HG03457 (cell line): ENCODE data around the gene CDPF1.
"Not testable (repeated sequence)": the region's sequence is repeated elsewhere in the genome, so short reads cannot be mapped to it uniquely, and the experiment has no call there.

Experiments used
- ATAC-seq: cut with Tn5 transposase; IDR thresholded peaks from one replicate; pipeline ENCODE4 v1.9.1; 2021; ENCODE audit warnings: moderate number of reproducible peaks; ENCODE audit not compliant: unreplicated experiment

CDPF1 gene

GRCh38 chr22:46281866-46282678, 32.0 kb upstream of the CDPF1 start:
- no peak for ATAC-seq

GRCh38 chr22:46280999-46281623, 31.0 kb upstream of the CDPF1 start:
- ATAC-seq: no peak

- ATAC-seq: no peak
Observed at GRCh38 chr22:46280063-46280817, 30.1 kb upstream of the CDPF1 start.

- ATAC-seq: no peak
Observed at GRCh38 chr22:46278656-46279645, 28.9 kb upstream of the CDPF1 start.

- no peak for ATAC-seq
Observed at GRCh38 chr22:46276563-46276962, 26.5 kb upstream of the CDPF1 start.

GRCh38 chr22:46275455-46276122, 25.5 kb upstream of the CDPF1 start:
- ATAC-seq: no peak

GRCh38 chr22:46274381-46274780, 24.3 kb upstream of the CDPF1 start:
- ATAC-seq: no peak

GRCh38 chr22:46273432-46274148, 23.5 kb upstream of the CDPF1 start:
- ATAC-seq: no peak

GRCh38 chr22:46272762-46273431, 22.8 kb upstream of the CDPF1 start:
- ATAC-seq: no peak

- ATAC-seq: no peak
Observed at GRCh38 chr22:46272196-46272595, 22.1 kb upstream of the CDPF1 start.

- ATAC-seq: no peak
Observed at GRCh38 chr22:46269564-46269963, 19.5 kb upstream of the CDPF1 start.

GRCh38 chr22:46267431-46268279, 17.6 kb upstream of the CDPF1 start, which contains the start of gene TTC38:
Gene TTC38 (plus strand): TSS chr22:46268008. CDS start chr22:46268040, 32 bp downstream.
- no peak for ATAC-seq

- ATAC-seq: not testable (repeated sequence)
Observed at GRCh38 chr22:46265627-46266026, 15.5 kb upstream of the CDPF1 start.

GRCh38 chr22:46264520-46264919, 14.4 kb upstream of the CDPF1 start:
- not testable (repeated sequence) for ATAC-seq

GRCh38 chr22:46263216-46263590, 13.1 kb upstream of the CDPF1 start, which contains the start of gene PKDREJ:
Gene PKDREJ (minus strand): TSS chr22:46263343. CDS start chr22:46263322, 21 bp downstream.
- no peak for ATAC-seq

- no peak for ATAC-seq
Observed at GRCh38 chr22:46262449-46263215, 12.5 kb upstream of the CDPF1 start.

- ATAC-seq: no peak
Observed at GRCh38 chr22:46260038-46260437, 9.9 kb upstream of the CDPF1 start.
